BJ (cell line): ENCODE results near the gene SPNS2. TPM values are rescaled to one million over a fixed set of nuclear protein-coding genes. Genes with fewer than 3 reads are reported as not detected.

Experiments used
- CTCF ChIA-PET: fragments of 350-600 bp; formaldehyde crosslinking; extraction: SDS; loops from one replicate; lab custom pipeline; 2021; ENCODE audit warnings: antibody characterized with exemption, inconsistent platforms; lab: Yijun Ruan, JAX
- POLR2A ChIA-PET: fragments of 300-600 bp; sonication (Branson Sonifier 250); formaldehyde crosslinking; extraction: SDS; loops from one replicate; lab custom pipeline; 2021; ENCODE audit warnings: antibody characterized with exemption; lab: Charles Lee
- DNase-seq: peaks from one replicate; pipeline ENCODE4 v3.0.0-alpha.2; 2011; ENCODE audit warnings: low read depth
- H3K27me3 ChIP-seq: 2 replicates; pipeline ENCODE4 v1.6.0; 2011; ENCODE audit warnings: low read length; ENCODE audit not compliant: control insufficient read depth, insufficient read depth
- H3K36me3 ChIP-seq: 2 replicates; pipeline ENCODE4 v1.5.1; 2011; ENCODE audit warnings: low read length; ENCODE audit not compliant: control insufficient read depth, insufficient read depth
- H3K4me3 ChIP-seq: 2 replicates; pipeline ENCODE4 v1.5.1; 2011; ENCODE audit warnings: low read depth, mild to moderate bottlenecking, control low read depth, low read length
- CTCF ChIP-seq: IDR thresholded peaks from 2 replicates; pipeline ENCODE4 v1.5.1; 2011; ENCODE audit warnings: low read depth, mild to moderate bottlenecking, control low read depth, inconsistent platforms, low read length, moderate library complexity; ENCODE audit not compliant: insufficient read depth
- polyA plus RNA-seq: library from polyadenylated mRNA; depleted of rRNA; stranded (reverse); fragments of >200 nt; gene quantifications from 2 replicates; pipeline ENCODE4 v1.2.3, GENCODE V29; 2011

SPNS2 gene
- polyA plus RNA-seq, 1 experiment, result not detected

DNA sequence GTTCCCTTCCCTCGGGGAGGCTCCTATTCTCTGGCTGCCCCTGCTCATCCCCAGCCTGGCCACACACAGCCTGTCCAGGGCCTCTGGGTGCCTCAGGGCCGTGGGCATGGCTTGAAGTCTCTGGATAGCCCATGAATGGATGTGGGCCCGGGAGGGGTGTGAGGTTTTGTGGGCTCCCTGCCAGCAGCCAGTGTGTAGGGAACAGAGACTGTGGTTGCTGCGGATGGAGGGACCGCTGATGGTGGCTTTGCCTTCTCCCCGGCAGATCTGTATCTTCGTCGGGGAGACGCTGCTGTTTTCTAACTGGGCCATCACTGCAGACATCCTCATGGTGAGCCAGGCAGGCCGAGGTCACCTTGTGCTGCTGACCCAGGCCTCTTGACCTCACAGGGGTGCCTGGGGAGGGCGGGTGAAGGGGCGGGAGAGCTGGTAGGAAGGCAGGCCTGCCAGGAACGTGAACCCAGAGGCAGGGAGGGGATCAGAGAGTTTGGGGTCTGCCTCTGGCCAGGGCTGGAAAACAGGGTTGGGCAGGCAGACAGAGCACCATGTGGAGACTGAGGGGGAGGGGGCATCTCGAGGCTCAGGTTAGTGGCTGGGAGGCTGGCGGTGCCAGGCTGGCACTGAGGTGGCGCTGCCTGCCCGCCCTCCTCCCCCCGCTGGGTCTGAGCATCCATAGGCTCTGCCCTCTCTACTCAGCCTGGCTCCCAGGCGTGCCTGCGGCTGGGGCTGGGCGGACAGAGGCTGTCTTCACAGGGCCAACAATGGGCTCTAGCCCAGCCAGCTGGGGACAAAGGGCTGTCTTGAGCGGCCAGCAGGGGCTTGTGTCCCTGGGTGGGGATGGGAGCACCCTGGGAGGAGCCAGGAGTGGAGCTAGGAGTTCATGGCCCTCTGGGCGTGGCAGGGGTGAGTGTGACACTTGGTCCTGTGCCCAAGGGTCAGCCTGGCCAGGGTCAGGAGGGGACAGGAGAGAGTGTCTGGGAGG lies 35.1 kb downstream of the SPNS2 start:
- ChIA-PET CTCF (interaction anchor here (1.0 to 1.3 kb wide), 2 partner anchors 9 to 33 kb away, joined by 3 to 4 read pairs; no protein-coding TSS in a partner anchor), POLR2A (no interaction called here)
- Histone ChIP-seq H3K4me3 (no peak overlapping the region), H3K27me3 (0 out of 2 replicates have a peak, but pooled peaks cover 2% of the 10 kb centered on the region), H3K36me3 (peaks cover 6% of the 10 kb centered on the region)
- TF ChIP-seq CTCF, result no peak
- no peak for DNase-seq

- TF ChIP-seq CTCF, result no peak
- POLR2A ChIA-PET, result no interaction called here
- peaks cover 7% of the 10 kb centered on the region for H3K36me3 ChIP-seq
- H3K27me3 ChIP-seq, result 0 out of 2 replicates have a peak, but pooled peaks cover 2% of the 10 kb centered on the region
- CTCF ChIA-PET, result interaction anchor here (1.0 to 1.3 kb wide), 2 partner anchors 10 to 32 kb away, joined by 3 to 4 read pairs; no protein-coding TSS in a partner anchor
- no peak overlapping the region for H3K4me3 ChIP-seq
- no peak for DNase-seq
Observed at GRCh38 chr17:4534515-4534914, 35.8 kb downstream of the SPNS2 start.

- H3K27me3 ChIP-seq, result 0 out of 2 replicates have a peak, but pooled peaks cover 2% of the 10 kb centered on the region
- no peak overlapping the region for H3K4me3 ChIP-seq
- H3K36me3 ChIP-seq, result peaks cover 8% of the 10 kb centered on the region
- CTCF ChIA-PET, result interaction anchor here (1.0 to 1.3 kb wide), 2 partner anchors 10 to 32 kb away, joined by 3 to 4 read pairs; no protein-coding TSS in a partner anchor
- POLR2A ChIA-PET, result no interaction called here
- no peak for DNase-seq
- TF ChIP-seq CTCF, result no peak
Observed at GRCh38 chr17:4534928-4535666, 36.4 kb downstream of the SPNS2 start.

DNA sequence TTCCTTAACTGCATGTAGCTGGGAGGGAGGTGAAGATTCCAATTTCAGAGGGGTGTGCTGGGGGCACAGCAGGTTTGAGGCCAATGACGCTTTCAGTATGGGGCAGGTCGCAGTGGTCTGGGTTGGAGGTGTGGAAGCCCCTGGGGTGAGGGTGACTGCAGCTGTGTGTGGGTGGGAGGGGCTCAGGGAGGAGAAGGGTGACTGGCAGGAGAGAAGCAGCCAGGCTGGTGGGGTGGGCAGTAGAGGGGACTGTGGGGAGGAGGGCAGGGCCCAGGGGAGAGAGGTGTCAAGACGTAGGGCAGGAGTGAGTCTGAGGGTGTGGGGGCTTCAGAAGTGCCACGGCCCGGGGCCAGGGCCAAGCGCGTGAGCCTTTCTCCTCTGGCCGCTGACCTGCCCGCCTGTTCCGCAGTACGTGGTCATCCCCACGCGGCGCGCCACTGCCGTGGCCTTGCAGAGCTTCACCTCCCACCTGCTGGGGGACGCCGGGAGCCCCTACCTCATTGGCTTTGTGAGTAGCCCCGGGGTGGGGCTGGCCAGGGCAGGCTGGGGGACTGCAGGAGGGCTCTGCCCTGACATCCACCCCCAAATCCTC lies 37.1 kb downstream of the SPNS2 start:
- CTCF ChIA-PET, result interaction anchor here (1.0 to 1.3 kb wide), 2 partner anchors 19 to 31 kb away, joined by 3 to 4 read pairs; no protein-coding TSS in a partner anchor
- POLR2A ChIA-PET, result no interaction called here

More for the DNA sequence above, 37.1 kb downstream of the SPNS2 start:
- H3K36me3 ChIP-seq, result peaks cover 13% of the 10 kb centered on the region
- no peak for TF ChIP-seq CTCF
- no peak overlapping the region for H3K4me3 ChIP-seq
- DNase-seq, result no peak
- 0 out of 2 replicates have a peak, but pooled peaks cover 2% of the 10 kb centered on the region for H3K27me3 ChIP-seq
